KG1 (cell line): Measurements from ENCODE around the gene YPEL2.
"Not testable (repeated sequence)": the region's sequence is repeated elsewhere in the genome, so short reads cannot be mapped to it uniquely, and the experiment has no call there.

ENCODE experiments used
- DNase-seq: peaks from one replicate; lab custom pipeline; 2025; lab: John Stamatoyannopoulos, UW

The YPEL2 gene

GRCh38 chr17:59377410-59377809 is 46.0 kb downstream of the YPEL2 start:
- no peak for DNase-seq

DNA sequence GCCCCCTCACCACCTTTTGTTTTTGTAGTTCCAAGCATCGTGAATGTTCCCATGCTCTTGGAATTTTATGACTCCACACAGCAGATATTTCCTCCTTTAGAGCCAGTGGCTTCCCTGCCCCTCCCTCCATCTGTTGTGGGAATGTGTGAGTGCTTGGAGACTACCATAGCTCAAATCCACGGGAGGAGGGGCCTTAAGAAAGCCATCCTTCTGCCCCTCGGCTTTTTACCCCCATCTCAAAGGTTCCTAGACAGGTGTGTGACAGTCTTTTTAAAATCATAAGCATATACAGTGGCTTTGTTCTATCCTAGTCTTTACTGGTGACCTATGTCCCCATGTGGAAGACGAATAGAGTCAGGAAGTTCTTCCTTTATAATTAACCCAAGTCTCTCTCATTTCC is 47.2 kb downstream of the YPEL2 start:
- no peak for DNase-seq

DNA sequence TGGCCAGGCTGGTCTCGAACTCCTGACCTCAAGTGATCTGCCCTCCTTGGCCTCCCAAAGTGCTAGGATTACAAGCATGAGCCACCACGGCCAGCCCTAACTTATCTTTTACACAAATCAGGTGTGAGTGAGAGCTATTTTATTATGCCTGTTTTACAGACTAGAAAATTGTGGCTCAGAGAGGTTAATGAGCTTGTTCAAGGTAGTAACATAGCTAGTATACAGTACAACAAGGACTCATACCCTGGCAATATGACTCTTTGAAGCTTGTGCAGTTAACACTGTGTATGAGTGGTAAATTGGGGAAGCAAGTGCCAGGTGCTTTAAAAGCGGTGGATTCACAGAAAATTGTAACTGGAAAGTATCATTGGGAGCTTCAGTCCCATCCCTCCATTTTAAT is 49.0 kb downstream of the YPEL2 start:
- no peak for DNase-seq

DNA sequence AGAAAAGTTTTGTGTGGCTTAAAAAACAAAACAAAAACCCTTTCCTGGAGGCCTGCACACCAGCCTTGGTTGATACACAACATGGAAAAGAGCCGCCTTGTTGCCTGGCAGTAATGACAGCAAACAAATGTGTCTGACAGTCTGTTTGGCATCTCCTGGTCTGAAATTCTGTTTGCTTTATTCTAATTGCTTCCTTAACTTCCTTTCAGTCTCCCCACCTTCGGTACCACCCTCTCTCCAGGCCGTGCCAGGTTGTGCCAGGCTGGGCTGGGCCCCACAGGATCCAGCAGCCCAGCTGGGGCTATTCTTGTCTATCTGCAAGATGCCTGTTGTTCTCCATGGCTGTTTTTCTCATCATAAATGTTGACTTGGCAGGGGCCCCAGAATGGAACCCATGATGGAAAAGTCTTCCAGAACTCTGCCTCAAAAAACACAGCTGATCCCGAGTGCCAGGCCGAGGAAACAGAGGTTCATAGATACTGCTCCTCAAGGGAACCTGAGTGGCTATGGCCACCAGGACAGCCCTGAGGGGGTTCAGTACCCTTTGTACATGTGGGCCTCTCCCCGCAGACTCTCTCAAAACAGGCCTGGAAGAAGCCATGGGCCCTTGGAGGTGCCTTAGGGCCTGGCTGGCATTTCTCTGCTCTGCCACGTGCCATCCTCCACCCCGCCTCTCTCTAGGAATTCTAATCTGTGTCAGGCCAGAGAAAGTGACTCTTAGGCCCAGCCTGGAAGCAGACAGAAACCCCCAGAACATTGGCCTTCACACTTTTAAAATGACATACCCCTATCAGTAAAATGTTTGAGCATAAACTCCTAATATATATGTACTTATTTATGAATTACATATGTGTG is 50.5 kb downstream of the YPEL2 start:
- no peak for DNase-seq

DNA sequence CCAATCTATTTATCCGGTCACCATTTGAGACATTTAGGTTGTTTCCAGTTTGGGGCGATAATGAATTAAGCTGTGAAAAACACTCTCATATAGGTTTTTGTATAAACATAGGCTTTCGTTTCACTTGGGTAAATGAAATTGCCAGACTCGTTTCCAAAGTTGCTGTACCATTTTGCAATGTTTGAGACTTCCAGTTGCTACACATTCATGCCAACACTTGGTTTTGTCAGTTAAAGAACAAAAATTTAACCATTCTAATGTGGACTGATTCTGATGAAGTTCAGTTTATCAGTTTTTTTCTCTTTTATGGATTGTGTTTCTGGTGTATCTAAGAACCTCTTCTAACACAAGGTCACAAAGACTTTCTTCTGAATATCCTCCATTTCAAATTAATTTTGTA is 52.4 kb downstream of the YPEL2 start:
- no peak for DNase-seq

- no peak for DNase-seq
Measured at GRCh38 chr17:59387351-59388068, 56.1 kb downstream of the YPEL2 start.

DNA sequence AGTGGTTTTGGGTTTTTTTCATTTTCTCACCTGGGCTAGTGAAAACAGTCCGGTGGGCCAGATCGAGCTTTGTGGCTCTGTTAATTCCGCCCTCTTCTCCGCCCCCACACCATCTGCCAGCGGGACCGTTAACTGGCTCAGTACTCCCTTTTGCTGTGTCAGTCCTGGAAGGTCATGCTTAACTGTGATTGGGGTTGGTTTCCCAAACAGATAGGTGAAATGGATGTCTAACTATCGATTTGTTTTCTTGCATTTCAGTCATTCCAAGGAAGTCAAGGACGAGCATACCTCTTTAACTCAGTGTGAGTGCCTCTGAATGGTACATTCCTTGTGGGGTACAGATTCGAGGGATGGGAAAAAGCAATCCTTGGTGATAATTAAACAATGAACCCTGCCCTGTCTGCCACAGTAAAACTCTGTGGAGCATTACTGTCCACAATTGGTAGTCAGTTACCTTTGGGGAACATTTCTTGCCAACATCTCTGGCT is 56.7 kb downstream of the YPEL2 start:
- no peak for DNase-seq

GRCh38 chr17:59389066-59389465 is 57.6 kb downstream of the YPEL2 start:
- DNase-seq: no peak

DNA sequence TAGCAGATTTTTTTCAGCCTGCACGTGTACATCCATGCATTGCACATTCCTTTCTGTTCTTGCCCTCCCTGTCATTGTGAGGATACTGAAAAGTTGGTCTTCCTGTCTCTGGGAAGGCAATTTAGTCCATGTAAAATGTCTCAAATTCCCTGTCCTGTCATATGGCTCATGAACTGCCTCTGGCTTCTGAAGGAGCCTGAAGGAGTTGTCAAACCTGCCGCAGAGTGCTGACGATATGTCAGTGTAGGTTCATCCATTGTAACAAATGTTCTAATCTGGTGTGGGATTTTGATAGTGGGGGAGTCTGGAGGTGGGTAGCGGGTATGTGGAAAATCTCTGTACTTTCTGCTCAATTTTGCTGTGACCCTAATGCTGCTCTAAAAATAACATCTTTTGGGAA is 59.6 kb downstream of the YPEL2 start:
- no peak for DNase-seq

GRCh38 chr17:59392973-59393679 is 61.7 kb downstream of the YPEL2 start:
- DNase-seq: no peak

DNA sequence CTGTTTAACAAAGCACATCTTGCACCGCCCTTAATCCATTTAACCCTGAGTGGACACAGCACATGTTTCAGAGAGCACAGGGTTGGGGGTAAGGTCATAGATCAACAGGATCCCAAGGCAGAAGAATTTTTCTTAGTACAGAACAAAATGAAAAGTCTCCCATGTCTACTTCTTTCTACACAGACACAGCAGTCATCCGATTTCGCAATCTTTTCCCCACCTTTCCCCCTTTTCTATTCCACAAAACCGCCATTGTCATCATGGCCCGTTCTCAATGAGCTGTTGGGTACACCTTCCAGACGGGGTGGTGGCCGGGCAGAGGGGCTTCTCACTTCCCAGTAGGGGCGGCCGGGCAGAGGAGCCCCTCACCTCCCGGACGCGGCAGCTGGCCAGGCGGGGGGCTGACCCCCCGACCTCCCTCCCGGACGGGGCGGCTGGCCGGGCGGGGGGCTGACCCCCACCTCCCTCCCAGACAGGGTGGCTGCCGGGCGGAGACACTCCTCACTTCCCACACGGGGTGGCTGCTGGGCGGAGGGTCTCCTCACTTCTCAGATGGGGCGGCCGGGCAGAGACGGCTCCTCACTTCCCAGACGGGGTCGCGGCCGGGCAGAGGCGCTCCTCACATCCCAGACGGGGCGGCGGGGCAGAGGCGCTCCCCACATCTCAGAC is 62.4 kb downstream of the YPEL2 start:
- DNase-seq: not testable (repeated sequence)

GRCh38 chr17:59396134-59396826 is 64.8 kb downstream of the YPEL2 start:
- no peak for DNase-seq

GRCh38 chr17:59397316-59398073 is 66.0 kb downstream of the YPEL2 start:
- no peak for DNase-seq

DNA sequence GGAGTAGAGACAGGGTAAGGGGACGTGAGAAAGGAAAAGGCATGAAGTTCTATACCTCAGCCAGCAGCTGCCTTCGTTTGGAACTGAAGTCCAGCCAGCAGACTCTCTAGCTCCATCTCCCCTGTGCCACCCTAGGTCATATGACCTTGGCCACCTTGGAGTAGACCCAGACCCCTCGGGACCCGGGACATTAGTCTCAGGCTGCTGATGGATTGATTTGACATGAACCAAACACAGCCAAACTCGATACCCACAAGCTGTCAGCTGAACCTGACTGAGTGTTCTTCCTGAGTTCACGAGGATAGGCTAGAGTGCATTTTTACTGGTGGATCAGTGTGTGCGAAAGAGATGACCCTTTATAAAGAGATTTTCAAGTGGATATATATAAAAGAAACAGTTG is 68.5 kb downstream of the YPEL2 start:
- no peak for DNase-seq

DNA sequence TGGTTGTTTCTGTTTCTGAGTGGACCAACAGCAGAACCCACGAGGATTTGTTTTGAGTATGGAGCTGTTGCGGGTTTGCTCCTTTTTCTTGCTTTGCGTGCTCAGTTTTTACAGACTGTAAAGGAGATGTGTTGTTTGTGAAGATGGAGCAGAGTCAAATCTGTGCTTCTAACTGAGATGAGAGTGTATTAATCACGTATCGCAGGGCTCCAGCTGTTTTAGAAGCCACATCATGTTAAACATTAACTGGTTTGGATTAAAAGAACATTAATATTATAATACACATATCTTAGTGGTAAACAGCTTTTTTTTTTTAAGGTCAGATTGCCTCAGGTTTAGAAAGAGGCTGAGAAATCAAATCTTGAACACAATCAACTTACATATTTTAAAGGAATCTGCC is 69.4 kb downstream of the YPEL2 start:
- DNase-seq: no peak

DNA sequence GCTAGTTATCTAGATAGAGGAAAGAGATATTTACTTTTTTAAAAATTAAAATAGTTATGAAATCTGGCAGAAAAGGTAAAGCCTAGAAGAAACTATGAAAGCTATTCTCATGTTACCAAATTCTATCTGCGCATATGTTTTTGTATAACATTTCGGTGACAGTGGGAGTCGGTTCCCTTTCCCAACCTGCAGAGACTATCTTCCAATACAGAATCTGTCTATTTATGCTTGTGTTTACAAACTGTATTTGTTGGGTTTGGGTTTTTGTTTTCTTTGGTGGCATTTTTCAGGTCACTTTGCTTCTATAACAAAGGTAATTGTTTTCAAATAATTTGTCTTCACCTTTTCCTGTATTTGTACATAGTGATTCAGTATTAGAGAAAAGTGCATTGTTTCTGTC is 69.8 kb downstream of the YPEL2 start:
- DNase-seq: no peak

DNA sequence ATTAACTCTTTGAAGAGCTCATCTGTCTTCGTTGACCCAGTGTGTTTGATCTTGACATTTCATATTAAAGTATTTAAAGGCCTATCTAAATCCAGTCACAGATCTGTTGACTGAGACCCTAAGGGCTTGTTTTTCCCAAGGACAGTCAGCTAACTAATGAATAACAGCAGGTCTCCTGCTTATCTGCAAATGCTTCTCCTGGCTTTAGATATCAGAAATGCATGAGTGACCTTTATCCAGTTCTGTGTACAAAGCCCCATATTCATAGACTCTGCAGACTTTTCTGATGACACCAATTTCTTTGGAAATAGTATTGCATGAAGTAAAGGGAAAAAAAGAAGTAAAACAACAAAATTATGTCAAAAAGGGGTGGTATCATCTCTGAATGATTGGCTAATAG is 70.3 kb downstream of the YPEL2 start:
- no peak for DNase-seq

- DNase-seq: no peak
Measured at GRCh38 chr17:59402760-59403159, 71.3 kb downstream of the YPEL2 start.

DNA sequence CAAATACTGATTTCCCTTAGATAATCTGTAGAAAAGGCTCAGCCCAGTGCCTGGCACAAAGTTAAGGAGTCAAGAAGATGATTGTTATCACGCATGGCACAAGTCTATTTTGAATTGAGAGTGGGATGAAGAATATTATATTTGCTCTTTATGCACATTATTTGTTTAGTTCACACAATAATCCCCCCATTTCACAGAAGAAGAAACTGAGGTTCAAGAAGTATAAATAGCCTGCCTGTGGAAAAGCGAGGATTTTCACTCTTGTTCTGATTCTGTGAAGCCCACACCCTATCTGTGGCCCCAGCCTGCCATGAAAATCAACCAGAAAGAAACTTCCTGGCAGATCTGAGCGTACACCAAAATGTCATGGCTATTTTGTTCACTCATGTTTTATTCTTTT is 73.0 kb downstream of the YPEL2 start:
- DNase-seq: no peak

GRCh38 chr17:59405944-59406705 is 74.7 kb downstream of the YPEL2 start:
- DNase-seq: no peak
